ENCODE results near the gene CNGA3.

DNA sequence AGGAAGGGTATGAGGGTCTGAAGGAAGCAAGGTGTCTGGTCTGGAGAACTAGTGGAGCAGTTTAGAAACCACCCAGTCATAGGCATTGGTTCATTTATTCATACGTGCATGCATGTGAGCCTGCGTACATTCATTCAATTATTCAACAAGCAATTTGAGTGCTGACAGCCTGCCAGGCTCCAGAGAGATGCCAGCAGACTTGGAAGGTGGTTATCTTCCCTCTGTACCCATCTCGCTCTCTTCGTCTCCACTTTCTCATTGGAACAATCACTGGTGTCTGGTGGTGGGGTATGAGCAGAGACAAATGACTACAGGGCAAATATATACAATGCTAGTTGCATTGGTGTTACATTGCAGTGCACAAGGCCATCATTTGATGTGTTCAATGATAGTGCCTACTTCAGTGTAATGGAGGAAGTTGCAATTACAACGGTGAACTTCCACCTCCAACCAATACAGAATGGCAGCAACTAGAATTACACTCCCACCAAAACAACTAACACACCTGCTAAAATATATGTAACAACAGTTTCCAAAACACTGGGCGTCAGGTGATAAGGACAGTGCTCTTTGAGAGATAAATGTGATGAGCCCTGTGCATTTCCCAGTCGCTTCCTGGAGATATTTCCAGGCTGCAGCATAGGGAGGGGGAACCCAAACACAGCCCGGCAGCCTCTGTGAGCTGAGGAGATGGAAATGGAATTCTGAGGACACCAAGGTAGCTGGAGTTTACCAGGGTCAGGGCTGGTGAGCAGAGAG is 32.6 kb upstream of the CNGA3 start:
- TF ChIP-seq EZH2 (IDR thresholded peaks at IDR 0.05; ENCODE audit: low read length, missing control alignments), result no peak
- TF ChIP-seq, protein P1, sequence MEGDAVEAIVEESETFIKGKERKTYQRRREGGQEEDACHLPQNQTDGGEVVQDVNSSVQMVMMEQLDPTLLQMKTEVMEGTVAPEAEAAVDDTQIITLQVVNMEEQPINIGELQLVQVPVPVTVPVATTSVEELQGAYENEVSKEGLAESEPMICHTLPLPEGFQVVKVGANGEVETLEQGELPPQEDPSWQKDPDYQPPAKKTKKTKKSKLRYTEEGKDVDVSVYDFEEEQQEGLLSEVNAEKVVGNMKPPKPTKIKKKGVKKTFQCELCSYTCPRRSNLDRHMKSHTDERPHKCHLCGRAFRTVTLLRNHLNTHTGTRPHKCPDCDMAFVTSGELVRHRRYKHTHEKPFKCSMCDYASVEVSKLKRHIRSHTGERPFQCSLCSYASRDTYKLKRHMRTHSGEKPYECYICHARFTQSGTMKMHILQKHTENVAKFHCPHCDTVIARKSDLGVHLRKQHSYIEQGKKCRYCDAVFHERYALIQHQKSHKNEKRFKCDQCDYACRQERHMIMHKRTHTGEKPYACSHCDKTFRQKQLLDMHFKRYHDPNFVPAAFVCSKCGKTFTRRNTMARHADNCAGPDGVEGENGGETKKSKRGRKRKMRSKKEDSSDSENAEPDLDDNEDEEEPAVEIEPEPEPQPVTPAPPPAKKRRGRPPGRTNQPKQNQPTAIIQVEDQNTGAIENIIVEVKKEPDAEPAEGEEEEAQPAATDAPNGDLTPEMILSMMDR (conservative IDR thresholded peaks at IDR 0.05 in 1 of 2, IDR thresholded peaks at IDR 0.05 in 1 of 2; ENCODE audit: low read depth in 1 of 2, low read length in 2 of 2), result no peak

Data from fibroblast of lung (primary cell).